H9 (cell line): Measurements from ENCODE around the gene ZNF577. TPM values are rescaled to one million over a fixed set of nuclear protein-coding genes. Genes with fewer than 3 reads are reported as not detected.

ENCODE experiments used
- DNase-seq: peaks from one replicate; pipeline ENCODE4 v3.0.0-alpha.2; 2017
- H2AFZ ChIP-seq: one replicate; pipeline ENCODE4 v1.6.1; 2013; ENCODE audit warnings: mild to moderate bottlenecking, low read length, control low read depth, moderate library complexity
- H2AK5ac ChIP-seq: 2 replicates; pipeline ENCODE4 v1.6.1; 2013; ENCODE audit warnings: low read length, control low read depth, mixed read lengths; ENCODE audit not compliant: insufficient read length
- H2BK120ac ChIP-seq: one replicate; pipeline ENCODE4 v1.6.1; 2013; ENCODE audit warnings: low read depth, mild to moderate bottlenecking, low read length, control low read depth, inconsistent platforms; ENCODE audit not compliant: poor library complexity, severe bottlenecking
- H2BK12ac ChIP-seq: 2 replicates; pipeline ENCODE4 v1.6.1; 2013; ENCODE audit warnings: low read length, control low read depth, mixed read lengths, low read depth; ENCODE audit not compliant: insufficient read length
- H2BK15ac ChIP-seq: 2 replicates; pipeline ENCODE4 v1.6.1; 2013; ENCODE audit warnings: low read depth, low read length, control low read depth
- H2BK20ac ChIP-seq: one replicate; pipeline ENCODE4 v1.6.1; 2013; ENCODE audit warnings: low read depth, mild to moderate bottlenecking, low read length, control low read depth, inconsistent platforms; ENCODE audit not compliant: poor library complexity, severe bottlenecking
- H2BK5ac ChIP-seq: 2 replicates; pipeline ENCODE4 v1.6.1; 2013; ENCODE audit warnings: low read length, control low read depth, mixed read lengths; ENCODE audit not compliant: insufficient read length
- H3K14ac ChIP-seq: 2 replicates; pipeline ENCODE4 v1.6.1; 2013; ENCODE audit warnings: low read length, control low read depth; ENCODE audit not compliant: insufficient read depth
- H3K18ac ChIP-seq: 2 replicates; pipeline ENCODE4 v1.6.1; 2013; ENCODE audit warnings: low read depth, mild to moderate bottlenecking, mixed read lengths, low read length, control low read depth; ENCODE audit not compliant: insufficient read length
- H3K23ac ChIP-seq: 2 replicates; pipeline ENCODE4 v1.6.1; 2013; ENCODE audit warnings: low read length, control low read depth, mixed read lengths, low read depth; ENCODE audit not compliant: insufficient read length
- H3K23me2 ChIP-seq: 2 replicates; pipeline ENCODE4 v1.6.1; 2013; ENCODE audit warnings: low read depth, mild to moderate bottlenecking, mixed read lengths, low read length, control low read depth; ENCODE audit not compliant: insufficient read length, poor library complexity, severe bottlenecking
- H3K27ac ChIP-seq: 2 replicates; pipeline ENCODE4 v1.5.1; 2013; ENCODE audit warnings: low read length, control low read depth, mixed read lengths, low read depth; ENCODE audit not compliant: insufficient read length
- H3K27me3 ChIP-seq: 2 replicates; pipeline ENCODE4 v1.6.1; 2013; ENCODE audit warnings: low read length, control low read depth, inconsistent platforms; ENCODE audit not compliant: insufficient read depth
- H3K4ac ChIP-seq: 2 replicates; pipeline ENCODE4 v1.6.1; 2013; ENCODE audit warnings: low read depth, mild to moderate bottlenecking, control low read depth, inconsistent platforms, low read length, moderate library complexity
- H3K4me1 ChIP-seq: 2 replicates; pipeline ENCODE4 v1.6.1; 2013; ENCODE audit warnings: low read length, control low read depth, inconsistent platforms; ENCODE audit not compliant: insufficient read depth
- H3K4me2 ChIP-seq: 2 replicates; pipeline ENCODE4 v1.6.1; 2013; ENCODE audit warnings: low read length, control low read depth, mixed read lengths; ENCODE audit not compliant: insufficient read length, insufficient read depth
- H3K56ac ChIP-seq: 2 replicates; pipeline ENCODE4 v1.6.1; 2013; ENCODE audit warnings: low read depth, mild to moderate bottlenecking, mixed read lengths, low read length, control low read depth; ENCODE audit not compliant: insufficient read length
- H3K79me1 ChIP-seq: 2 replicates; pipeline ENCODE4 v1.6.1; 2013; ENCODE audit warnings: low read depth, mild to moderate bottlenecking, moderate library complexity, low read length, control low read depth, inconsistent platforms; ENCODE audit not compliant: insufficient read depth, poor library complexity, severe bottlenecking
- H3K79me2 ChIP-seq: 2 replicates; pipeline ENCODE4 v1.6.1; 2013; ENCODE audit warnings: low read length, control low read depth, inconsistent platforms; ENCODE audit not compliant: insufficient read depth
- H3K9ac ChIP-seq: 2 replicates; pipeline ENCODE4 v1.6.1; 2013; ENCODE audit warnings: low read length, control low read depth, mixed read lengths; ENCODE audit not compliant: insufficient read length; ENCODE audit errors: extremely low read depth
- H3K9me3 ChIP-seq: one replicate; pipeline ENCODE4 v1.6.1; 2013; ENCODE audit warnings: low read depth, low read length, inconsistent platforms; ENCODE audit not compliant: control insufficient read depth
- H3T11ph ChIP-seq: one replicate; pipeline ENCODE4 v1.6.1; 2013; ENCODE audit warnings: mild to moderate bottlenecking, low read length, control low read depth, inconsistent platforms
- H4K20me1 ChIP-seq: one replicate; pipeline ENCODE4 v1.6.1; 2013; ENCODE audit not compliant: control insufficient read depth, insufficient read length, insufficient read depth
- H4K5ac ChIP-seq: 2 replicates; pipeline ENCODE4 v1.6.1; 2013; ENCODE audit warnings: low read depth, mild to moderate bottlenecking, mixed read lengths, low read length, control low read depth; ENCODE audit not compliant: insufficient read length
- H4K8ac ChIP-seq: replicated peaks from 2 replicates; pipeline ENCODE4 v1.6.1; 2013; ENCODE audit warnings: low read length, control low read depth, mixed read lengths, low read depth; ENCODE audit not compliant: insufficient read length
- H4K91ac ChIP-seq: 2 replicates; pipeline ENCODE4 v1.6.1; 2013; ENCODE audit warnings: low read depth, mild to moderate bottlenecking, moderate library complexity, mixed read lengths, low read length, control low read depth; ENCODE audit not compliant: insufficient read length
- H3K27ac Mint-ChIP-seq, 3 experiments: 2 replicates in 2 of 3; 3 replicates in 1 of 3; pipeline ENCODE4 v1.8.0; 2020 to 2021; ENCODE audit warnings: mixed read lengths in 3 of 3, mild to moderate bottlenecking in 1 of 3, moderate library complexity in 1 of 3
- H3K27me3 Mint-ChIP-seq: 2 replicates; pipeline ENCODE4 v1.8.0; 2021; ENCODE audit warnings: low read depth, mild to moderate bottlenecking, moderate library complexity, mixed read lengths
- H3K36me3 Mint-ChIP-seq, 3 experiments: 2 replicates in 2 of 3; 3 replicates in 1 of 3; pipeline ENCODE4 v1.8.0; 2020 to 2021; ENCODE audit warnings: low read depth in 3 of 3, mixed read lengths in 3 of 3; ENCODE audit not compliant: insufficient read depth in 1 of 3
- H3K4me1 Mint-ChIP-seq, 2 experiments: 2 replicates each; pipeline ENCODE4 v1.8.0; 2020; ENCODE audit warnings: mixed read lengths in 2 of 2
- H3K4me3 Mint-ChIP-seq, 2 experiments: 2 replicates in 1 of 2; 3 replicates in 1 of 2; pipeline ENCODE4 v1.8.0; 2020 to 2021; ENCODE audit warnings: mild to moderate bottlenecking in 2 of 2, mixed read lengths in 2 of 2, moderate library complexity in 1 of 2
- H3K9me3 Mint-ChIP-seq, 2 experiments: 2 replicates in 1 of 2; 3 replicates in 1 of 2; pipeline ENCODE4 v1.8.0; 2020; ENCODE audit warnings: mild to moderate bottlenecking in 2 of 2, mixed read lengths in 2 of 2, moderate library complexity in 1 of 2
- CTCF ChIP-seq: fragments of 200-600 bp; sonication (generic); conservative IDR thresholded peaks from 3 replicates; pipeline ENCODE4 v1.8.0; 2021; ENCODE audit warnings: antibody characterized with exemption, mild to moderate bottlenecking
- WGBS: extraction: QIAGEN DNeasy Blood & Tissue Kit; methylation state at CpG from one replicate; pipeline ENCODE4 v1.1.7; 2013; ENCODE audit warnings: missing lambda C conversion rate, low lambda C conversion rate, mixed read lengths; ENCODE audit not compliant: insufficient read length; ENCODE audit errors: extremely low coverage; 5-methylcytosine and 5-hydroxymethylcytosine counted together
- total RNA-seq: library from RNA; stranded (reverse); gene quantifications from 2 replicates; pipeline ENCODE4 v1.2.1, GENCODE V29; 2021

ZNF577 gene
- total RNA-seq, 1 experiment from 2014 or later, result 42.1 TPM

- H3K4me3 Mint-ChIP-seq, result no peak overlapping the region
- H3K23ac ChIP-seq, result no peak overlapping the region
- H2BK120ac ChIP-seq, result no peak overlapping the region
- H3K27me3 ChIP-seq, result no peaks in the 10 kb centered on the region
- no peak overlapping the region for H3K4ac ChIP-seq
- H3K18ac ChIP-seq, result no peak overlapping the region
- H3K4me1 ChIP-seq, result no peaks in the 10 kb centered on the region
- no peak overlapping the region for H3K27ac Mint-ChIP-seq
- peaks cover 91 to 99% of the 10 kb centered on the region in 2 experiments for H3K9me3 Mint-ChIP-seq
- H4K8ac ChIP-seq, result no peak overlapping the region
- no peaks in the 10 kb centered on the region for H3K23me2 ChIP-seq
- H3K79me2 ChIP-seq, result no peaks in the 10 kb centered on the region
- H2AFZ ChIP-seq, result no peak overlapping the region
- H2BK5ac ChIP-seq, result no peak overlapping the region
- no peak overlapping the region for H2BK20ac ChIP-seq
- TF ChIP-seq CTCF, result no peak
- no peaks in the 10 kb centered on the region for H4K20me1 ChIP-seq
- no peak overlapping the region for H2BK12ac ChIP-seq
- H3K4me2 ChIP-seq, result no peak overlapping the region
- peaks cover 93% of the 10 kb centered on the region for H3K9me3 ChIP-seq
- H2AK5ac ChIP-seq, result no peak overlapping the region
- no peak overlapping the region for H4K91ac ChIP-seq
- peaks cover 1% of the 10 kb centered on the region for H3K27me3 Mint-ChIP-seq
- DNase-seq, result no peak
- H4K5ac ChIP-seq, result no peak overlapping the region
- no peak overlapping the region for H3K27ac ChIP-seq
- H3K4me1 Mint-ChIP-seq, result no peaks in the 10 kb centered on the region
- no peak overlapping the region for H3T11ph ChIP-seq
- H3K36me3 Mint-ChIP-seq, result peaks cover 51 to 98% (median 87%) of the 10 kb centered on the region in 3 experiments
- H3K9ac ChIP-seq, result no peak overlapping the region
- H3K56ac ChIP-seq, result no peak overlapping the region
- no peak overlapping the region for H3K14ac ChIP-seq
- no CpG with 5 or more reads among the region's 2 CpGs for WGBS
- no peaks in the 10 kb centered on the region for H3K79me1 ChIP-seq
- no peak overlapping the region for H2BK15ac ChIP-seq
Measured at GRCh38 chr19:51861870-51862622, 25.7 kb downstream of the ZNF577 start.
